Choroid plexus epithelial cell (primary cell): Measurements from ENCODE around the gene RO60.
"Not testable (repeated sequence)": the region's sequence is repeated elsewhere in the genome, so short reads cannot be mapped to it uniquely, and the experiment has no call there.

ENCODE experiments used
- DNase-seq: peaks from one replicate; pipeline ENCODE4 v3.0.0-alpha.2; 2010; ENCODE audit warnings: low read depth
- H3K4me3 ChIP-seq: 2 replicates; pipeline ENCODE4 v1.5.1; 2011; ENCODE audit warnings: low read depth, mild to moderate bottlenecking, control low read depth, low read length, moderate library complexity
- TF ChIP-seq, protein P1 (sequence below): conservative IDR thresholded peaks from 2 replicates; pipeline ENCODE4 v1.5.1; 2011; ENCODE audit warnings: low read depth, mild to moderate bottlenecking, control low read depth, inconsistent platforms, low read length, moderate library complexity

RO60 gene

DNA sequence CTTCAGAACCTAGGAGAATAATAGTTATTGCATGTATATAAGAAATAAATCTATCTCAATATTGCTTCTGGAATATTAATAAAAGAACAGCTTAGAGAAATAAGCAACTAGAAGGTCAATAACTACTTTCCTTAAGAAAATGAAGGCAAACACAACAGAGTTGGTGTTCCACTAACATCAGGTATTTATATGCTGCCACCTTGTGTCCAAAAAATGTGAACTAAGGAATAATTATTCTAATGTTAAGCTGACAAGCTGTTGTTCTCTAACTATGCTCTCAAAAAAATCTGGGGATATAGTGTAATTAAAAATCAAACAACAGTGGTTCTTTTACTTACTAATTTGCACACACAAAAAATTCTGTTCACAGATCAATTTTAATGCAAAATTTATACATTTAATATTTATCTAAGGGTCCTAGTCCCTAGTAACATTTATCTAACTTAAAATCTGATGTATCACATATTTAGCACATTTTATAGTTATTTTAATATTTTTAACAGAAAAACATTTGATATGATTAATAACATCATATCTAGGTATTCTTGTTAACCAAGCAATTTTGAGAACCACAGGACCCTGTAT, 39.9 kb upstream of the RO60 start:
- H3K4me3 ChIP-seq = no peak overlapping the region
- peak; percentile 85 for DNase-seq
- TF ChIP-seq, protein P1, sequence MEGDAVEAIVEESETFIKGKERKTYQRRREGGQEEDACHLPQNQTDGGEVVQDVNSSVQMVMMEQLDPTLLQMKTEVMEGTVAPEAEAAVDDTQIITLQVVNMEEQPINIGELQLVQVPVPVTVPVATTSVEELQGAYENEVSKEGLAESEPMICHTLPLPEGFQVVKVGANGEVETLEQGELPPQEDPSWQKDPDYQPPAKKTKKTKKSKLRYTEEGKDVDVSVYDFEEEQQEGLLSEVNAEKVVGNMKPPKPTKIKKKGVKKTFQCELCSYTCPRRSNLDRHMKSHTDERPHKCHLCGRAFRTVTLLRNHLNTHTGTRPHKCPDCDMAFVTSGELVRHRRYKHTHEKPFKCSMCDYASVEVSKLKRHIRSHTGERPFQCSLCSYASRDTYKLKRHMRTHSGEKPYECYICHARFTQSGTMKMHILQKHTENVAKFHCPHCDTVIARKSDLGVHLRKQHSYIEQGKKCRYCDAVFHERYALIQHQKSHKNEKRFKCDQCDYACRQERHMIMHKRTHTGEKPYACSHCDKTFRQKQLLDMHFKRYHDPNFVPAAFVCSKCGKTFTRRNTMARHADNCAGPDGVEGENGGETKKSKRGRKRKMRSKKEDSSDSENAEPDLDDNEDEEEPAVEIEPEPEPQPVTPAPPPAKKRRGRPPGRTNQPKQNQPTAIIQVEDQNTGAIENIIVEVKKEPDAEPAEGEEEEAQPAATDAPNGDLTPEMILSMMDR = peak; percentile 47

GRCh38 chr1:193025218-193025617, 34.2 kb upstream of the RO60 start:
- no peak overlapping the region for H3K4me3 ChIP-seq
- DNase-seq = no peak
- TF ChIP-seq, protein P1 = no peak

DNA sequence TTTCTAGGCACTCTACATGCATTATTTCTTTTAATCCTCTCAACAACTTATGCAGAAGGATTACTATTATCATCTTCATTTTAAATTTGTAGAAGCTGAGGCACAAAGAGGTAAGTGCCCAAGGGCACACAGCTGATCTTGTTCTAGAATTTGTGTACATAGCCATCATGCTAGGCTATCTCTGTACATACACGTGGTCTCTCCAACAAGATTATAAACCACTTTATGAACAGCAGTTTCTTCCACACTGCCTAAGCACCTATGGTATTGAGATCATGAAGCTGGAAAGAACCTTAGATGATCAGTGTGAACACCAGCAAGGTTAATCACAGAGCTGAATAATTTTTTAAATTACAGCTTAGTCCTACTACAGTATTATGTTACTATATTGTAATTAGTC, 29.1 kb upstream of the RO60 start:
- TF ChIP-seq, protein P1 = no peak
- DNase-seq = no peak
- H3K4me3 ChIP-seq = no peak overlapping the region

DNA sequence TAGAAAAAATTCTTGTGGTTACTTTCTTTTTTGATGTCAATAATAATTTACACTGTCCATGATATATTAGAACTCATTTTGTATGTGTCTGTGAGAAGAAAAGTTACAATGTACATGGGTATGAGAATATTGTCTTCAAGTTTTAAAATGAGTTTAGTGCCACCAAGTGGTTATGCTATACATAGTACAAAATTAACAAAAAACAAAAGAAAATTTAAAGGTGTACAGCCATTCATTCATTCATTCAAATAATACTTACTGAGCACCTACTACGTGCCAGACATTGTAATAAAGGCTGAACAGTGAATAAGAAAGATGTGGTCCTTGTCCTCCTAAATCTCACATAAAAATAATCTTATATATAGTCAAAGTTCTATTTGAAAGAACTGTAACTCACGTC, 28.0 kb upstream of the RO60 start:
- TF ChIP-seq, protein P1 = peak; percentile 43
- DNase-seq = peak; percentile 56
- no peak overlapping the region for H3K4me3 ChIP-seq

- not testable (repeated sequence) for H3K4me3 ChIP-seq, DNase-seq
Observed at GRCh38 chr1:193032643-193033427, 26.6 kb upstream of the RO60 start.

GRCh38 chr1:193033610-193034009, 25.8 kb upstream of the RO60 start:
- TF ChIP-seq, protein P1 = no peak
- DNase-seq = no peak
- no peak overlapping the region for H3K4me3 ChIP-seq

DNA sequence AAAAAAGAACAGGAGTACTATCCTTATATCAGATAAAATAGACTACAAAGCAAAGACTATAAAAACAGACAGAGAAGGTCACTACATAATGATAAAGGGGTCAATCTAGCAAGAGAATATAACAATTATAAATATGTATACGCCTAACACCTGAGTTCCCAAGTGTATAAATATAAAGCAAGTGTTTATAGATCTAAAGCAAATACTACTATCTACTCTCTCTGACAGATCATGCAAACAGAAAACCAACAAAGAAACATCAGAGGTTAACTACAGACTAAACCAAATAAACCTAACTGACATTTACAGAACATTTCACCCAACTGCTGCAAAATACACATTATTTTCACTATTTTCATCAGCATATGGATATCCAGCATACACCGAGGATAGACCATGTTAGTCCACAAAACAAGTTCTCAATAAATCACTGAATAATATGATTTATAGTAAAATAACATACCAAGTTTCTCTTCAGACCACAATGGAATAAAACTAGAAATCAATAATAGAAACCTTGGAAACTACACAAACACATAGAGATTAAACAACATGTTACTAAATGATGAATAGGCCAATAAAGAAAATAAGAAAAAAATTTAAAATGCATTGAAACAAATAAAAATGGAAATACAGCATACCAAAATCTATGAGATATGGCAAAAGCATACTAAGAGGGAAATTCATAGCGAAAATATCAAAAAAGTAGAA, 22.9 kb upstream of the RO60 start:
- DNase-seq = no peak
- no peak overlapping the region for H3K4me3 ChIP-seq
- TF ChIP-seq, protein P1 = no peak
